Renal cortex interstitium (tissue), 11 donors: ENCODE data around the gene NFATC3. TPM values are rescaled to one million over a fixed set of nuclear protein-coding genes. Genes with fewer than 3 reads are reported as not detected.

Source experiments
- DNase-seq, 11 donors: peaks; one replicate each; pipeline ENCODE4 v3.0.0-alpha.2; 2013; ENCODE audit warnings: low read depth in 9 of 11, low spot score in 4 of 11; ENCODE audit errors: extremely low read depth in 1 of 11
- polyA plus RNA-seq, 3 donors: library from polyadenylated mRNA; unstranded; fragments of 120-200 nt; gene quantifications; one replicate each; pipeline ENCODE4 v1.2.1, GENCODE V29; 2013; ENCODE audit not compliant: insufficient read length in 3 of 3

The NFATC3 gene
- polyA plus RNA-seq, 3 donors: 28.8 to 37.0 (median 35.7) TPM

DNA sequence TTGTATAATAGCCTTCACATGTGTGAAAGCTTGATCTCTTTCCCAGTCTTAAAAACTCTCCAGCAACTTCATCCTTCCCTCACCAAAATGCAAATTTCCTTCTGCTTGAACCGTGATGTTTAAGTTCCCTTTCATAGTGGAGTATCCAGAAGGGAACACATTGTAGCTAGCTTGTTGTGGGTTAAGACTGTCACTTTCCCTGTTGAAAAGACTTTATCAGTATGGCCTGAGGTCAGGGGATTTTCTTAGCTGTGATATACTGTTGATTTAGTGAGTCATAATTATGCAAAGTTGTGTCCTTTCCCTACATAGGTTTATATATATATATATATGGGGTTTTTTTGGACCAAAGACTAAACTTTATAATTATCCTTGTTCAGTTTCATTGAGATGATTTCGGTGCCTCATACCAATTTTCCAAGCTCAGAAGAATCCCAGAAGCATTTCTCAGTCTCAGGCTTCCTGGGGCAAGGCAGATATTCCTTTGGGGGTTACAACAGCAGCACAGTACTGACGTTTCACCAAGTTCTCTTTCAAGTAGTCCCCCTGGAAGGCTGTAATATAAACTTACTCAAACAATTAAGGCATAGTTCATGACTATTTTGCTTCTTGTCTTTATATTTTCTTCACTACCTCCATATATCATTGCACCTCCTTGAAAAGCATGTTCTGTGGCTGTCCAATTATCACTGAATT, 115.1 kb downstream of the NFATC3 start:
- no peak for DNase-seq

- DNase-seq: peak in 6 of 11 donors; percentile 16 to 45 (median 24)
These were observed 116.9 kb downstream of the NFATC3 start for GRCh38 chr16:68202091-68202519.

DNA sequence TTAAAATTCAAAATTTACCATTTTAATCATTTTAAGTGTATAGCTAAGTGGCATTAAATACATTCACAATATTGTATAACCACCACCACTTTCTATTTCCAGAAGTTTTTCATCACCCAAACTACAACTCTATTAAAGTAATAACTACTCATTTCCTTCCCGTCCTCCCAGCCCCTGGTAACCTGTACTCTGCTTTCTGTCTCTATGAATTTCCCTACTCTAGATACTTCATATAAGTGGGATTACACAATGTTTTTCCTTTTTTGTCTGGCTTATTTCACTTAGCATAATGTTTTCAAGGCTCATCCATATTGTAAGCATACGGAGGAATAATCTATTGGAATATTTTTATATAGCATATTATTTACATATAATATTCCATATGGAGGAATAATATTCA, 121.1 kb downstream of the NFATC3 start:
- no peak for DNase-seq

GRCh38 chr16:68214726-68215125, 129.6 kb downstream of the NFATC3 start:
- no peak for DNase-seq

GRCh38 chr16:68215302-68215701, 130.1 kb downstream of the NFATC3 start:
- no peak for DNase-seq

- no peak for DNase-seq
These were observed 131.1 kb downstream of the NFATC3 start for GRCh38 chr16:68216240-68216639.

GRCh38 chr16:68217506-68217905, 132.3 kb downstream of the NFATC3 start:
- no peak for DNase-seq

DNA sequence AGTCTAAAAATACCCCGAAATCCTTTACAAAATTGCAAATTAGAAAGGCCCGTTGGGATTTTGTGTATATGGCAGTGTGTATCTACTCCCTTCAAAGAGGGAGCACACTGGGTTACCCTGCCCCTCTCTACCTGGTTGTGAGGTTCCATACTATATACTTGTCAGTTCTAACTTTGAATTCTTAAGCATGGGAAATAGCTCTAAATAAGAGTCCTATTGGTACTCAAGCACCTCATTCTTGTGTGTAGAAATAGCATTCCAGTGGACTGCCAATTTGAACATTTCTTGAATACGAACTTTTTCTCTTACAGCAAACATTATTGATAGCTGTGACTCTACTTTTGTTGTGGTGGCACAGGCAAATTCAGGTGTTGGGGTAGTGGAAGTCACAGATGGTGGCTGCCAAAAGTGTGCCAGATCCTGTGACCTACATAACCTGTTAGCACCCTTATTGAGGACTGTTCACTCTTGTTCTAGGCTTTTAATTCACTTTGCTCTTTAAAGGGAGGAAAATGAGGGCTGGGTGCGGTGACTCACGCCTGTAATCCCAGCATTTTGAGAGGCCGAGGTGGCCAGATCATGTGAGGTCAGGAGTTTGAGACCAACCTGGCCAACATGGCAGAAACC, 134.7 kb downstream of the NFATC3 start:
- DNase-seq: no peak

GRCh38 chr16:68223072-68223471, 137.9 kb downstream of the NFATC3 start:
- no peak for DNase-seq

GRCh38 chr16:68226116-68226515, 140.9 kb downstream of the NFATC3 start:
- DNase-seq: no peak

- no peak for DNase-seq
These were observed 142.1 kb downstream of the NFATC3 start for GRCh38 chr16:68227183-68227793.

DNA sequence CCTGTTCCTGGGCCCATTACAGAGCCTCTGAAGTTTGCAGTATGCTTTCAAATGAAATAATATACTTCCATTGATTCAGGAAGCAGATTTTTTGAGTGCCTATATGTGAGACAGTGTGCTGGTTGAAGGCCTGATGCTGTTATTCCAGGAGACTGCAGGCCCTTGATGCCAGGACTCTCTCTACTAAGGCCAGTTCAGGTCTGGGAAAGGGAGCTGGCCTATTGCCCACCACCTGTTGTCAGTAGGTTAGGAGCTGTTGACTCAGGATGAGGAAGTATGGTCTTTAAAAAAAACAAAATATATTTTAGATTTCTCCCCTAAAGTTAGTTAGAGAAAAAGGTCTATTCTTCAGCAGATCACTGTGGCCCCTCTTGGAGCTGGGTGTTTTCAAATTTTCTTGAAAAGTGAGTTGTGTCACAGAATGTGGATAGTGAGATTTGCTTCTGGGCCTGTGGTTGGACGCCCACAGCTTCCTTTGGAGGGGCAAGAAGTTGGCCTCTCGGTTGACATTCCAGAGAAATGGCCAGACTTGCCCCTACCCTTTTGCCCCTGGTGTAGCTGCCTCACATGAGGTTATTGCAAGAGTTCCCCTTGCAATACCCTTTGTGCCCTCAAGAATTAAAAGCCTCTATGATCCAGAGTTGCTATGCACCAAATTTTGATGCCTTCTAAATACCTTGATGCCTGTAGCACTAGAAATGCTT, 142.8 kb downstream of the NFATC3 start:
- DNase-seq: no peak

DNA sequence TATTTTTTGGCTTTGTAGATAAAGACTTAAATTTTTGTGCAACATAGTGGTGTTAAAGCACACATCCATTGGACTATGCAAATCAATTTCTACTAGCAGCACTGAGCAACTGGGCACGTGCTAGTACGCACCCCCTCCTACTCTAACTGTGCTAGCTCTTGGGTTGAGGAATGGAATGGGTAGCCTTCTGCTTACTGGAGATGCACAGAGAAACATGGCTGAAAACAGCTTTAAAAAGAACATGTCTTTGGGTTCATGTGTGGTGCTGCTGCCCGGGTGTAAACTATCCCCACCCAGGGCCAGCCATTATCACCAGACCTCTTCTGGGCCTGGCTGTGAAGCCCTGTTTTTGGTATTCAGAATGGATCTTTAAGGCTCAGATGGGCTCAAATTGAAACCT, 143.5 kb downstream of the NFATC3 start:
- no peak for DNase-seq

GRCh38 chr16:68229431-68230175, 144.4 kb downstream of the NFATC3 start:
- peak in 5 of 11 donors; percentile 34 to 59 (median 41) for DNase-seq

DNA sequence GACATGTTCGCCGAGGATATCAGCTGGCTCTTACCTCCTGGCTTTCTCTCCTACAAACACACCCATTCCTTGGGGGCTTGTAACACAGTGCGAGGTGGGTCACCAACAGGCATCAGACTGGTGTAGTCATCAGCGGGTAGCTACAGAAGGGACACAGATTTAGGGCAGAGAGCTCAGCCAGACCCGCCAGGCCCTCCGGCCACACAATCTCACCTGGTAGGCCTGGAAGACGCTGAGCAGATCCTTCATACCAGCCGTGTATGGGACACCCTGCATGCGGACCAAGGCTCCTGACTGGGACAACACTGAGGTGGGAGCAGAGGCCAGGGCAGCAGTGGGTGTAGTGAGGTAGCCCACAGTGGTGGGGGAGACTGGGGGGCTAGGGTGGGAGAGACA, 145.0 kb downstream of the NFATC3 start:
- DNase-seq: no peak

- no peak for DNase-seq
These were observed 145.8 kb downstream of the NFATC3 start for GRCh38 chr16:68230956-68231355.

DNA sequence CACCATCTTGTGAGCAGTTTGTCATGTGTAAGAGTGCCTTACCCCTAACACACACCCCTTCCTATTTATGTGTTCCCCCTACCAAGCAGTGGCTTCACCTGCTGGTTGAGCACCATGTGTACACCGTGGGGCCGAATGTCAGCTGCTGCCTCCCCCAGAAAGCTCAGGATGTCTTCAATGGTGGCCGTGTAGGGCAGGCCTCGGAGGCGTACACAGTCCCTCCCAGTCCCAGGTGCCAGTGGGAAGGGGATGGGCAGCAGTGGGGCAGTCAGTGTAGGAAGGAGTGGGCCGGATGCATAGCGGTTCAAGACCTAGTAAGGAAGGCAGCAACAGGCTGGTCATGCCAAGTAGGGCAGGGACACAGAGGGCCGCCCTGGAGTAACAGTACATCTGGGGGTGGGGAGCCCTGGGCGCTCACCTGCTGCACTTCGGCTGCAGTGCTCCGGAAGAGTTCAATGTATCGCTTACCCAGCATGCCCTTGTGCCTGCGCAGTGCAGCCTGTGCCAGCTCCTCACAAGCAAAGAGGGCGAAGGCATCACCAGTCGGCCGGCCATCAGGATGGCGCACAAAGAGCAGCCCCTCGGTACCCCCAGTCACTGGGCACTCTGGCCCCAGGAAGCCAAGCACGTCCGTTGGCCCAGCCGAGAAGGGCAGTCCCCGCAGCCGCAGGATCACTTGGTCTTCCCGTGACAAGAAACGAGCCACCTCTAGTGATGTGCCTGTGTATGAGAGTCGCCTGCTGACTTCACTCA, 146.4 kb downstream of the NFATC3 start:
- DNase-seq: no peak

DNA sequence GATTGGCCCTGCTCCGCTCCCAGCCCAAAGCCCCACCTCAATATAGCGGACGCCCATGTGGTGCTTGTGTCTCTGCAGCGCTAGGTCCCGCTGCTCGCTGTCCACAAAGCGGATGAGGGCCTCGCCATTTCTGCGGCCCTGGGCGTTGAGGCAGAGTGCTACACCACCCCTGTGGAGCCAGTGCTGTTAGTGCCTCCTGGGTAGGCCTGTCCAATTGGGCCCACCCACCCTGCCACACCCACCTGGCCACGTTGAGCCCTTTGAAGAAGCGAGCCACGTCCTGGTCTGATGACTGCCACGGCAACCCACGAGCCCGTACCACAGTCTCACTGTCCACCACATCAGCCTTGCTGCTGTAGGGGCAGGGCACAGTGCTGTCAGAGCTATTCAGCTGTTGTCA, 147.2 kb downstream of the NFATC3 start:
- DNase-seq: no peak
